ENCODE data around the gene PLXND1. TPM values are rescaled to one million over a fixed set of nuclear protein-coding genes. Genes with fewer than 3 reads are reported as not detected.

Gene PLXND1
- total RNA-seq, 1 experiment from 2014 or later = 22.0 TPM

GRCh38 chr3:129602730-129603560 is 3.5 kb downstream of the PLXND1 start:
- CTCF ChIA-PET = interaction anchor here (1.1 kb wide), 1 partner anchor 8 kb away, joined by 3 read pairs; no protein-coding TSS in a partner anchor
- no peaks in the 10 kb centered on the region for H3K9me3 Mint-ChIP-seq (ENCODE audit: low read depth, unreplicated experiment)
- peaks cover 28% of the 10 kb centered on the region for H3K4me1 Mint-ChIP-seq (ENCODE audit: low read depth, unreplicated experiment)
- H3K27ac Mint-ChIP-seq (ENCODE audit: unreplicated experiment) = no peak overlapping the region
- H3K36me3 Mint-ChIP-seq (ENCODE audit: insufficient read depth, unreplicated experiment) = peaks cover 34% of the 10 kb centered on the region
- no peak for DNase-seq
- intact Hi-C loops (cut with micrococcal nuclease; ENCODE audit: unreplicated experiment) = no loop called here
- peaks cover 66% of the 10 kb centered on the region for H3K27me3 Mint-ChIP-seq (ENCODE audit: unreplicated experiment)
- BruUV-seq (replicated peaks) = no TSS peak
- TF ChIP-seq CTCF (IDR thresholded peaks at IDR 0.05; ENCODE audit: unreplicated experiment) = no peak
- H3K4me3 Mint-ChIP-seq (ENCODE audit: low read depth, unreplicated experiment) = no peak overlapping the region

- TF ChIP-seq CTCF (IDR thresholded peaks at IDR 0.05; ENCODE audit: unreplicated experiment) = no peak
- Mint-ChIP-seq H3K27me3 (ENCODE audit: unreplicated experiment) (peaks cover 64% of the 10 kb centered on the region), H3K27ac (ENCODE audit: unreplicated experiment) (no peak overlapping the region), H3K9me3 (ENCODE audit: low read depth, unreplicated experiment) (no peaks in the 10 kb centered on the region), H3K4me1 (ENCODE audit: low read depth, unreplicated experiment) (peaks cover 26% of the 10 kb centered on the region), H3K4me3 (ENCODE audit: low read depth, unreplicated experiment) (no peak overlapping the region), H3K36me3 (ENCODE audit: insufficient read depth, unreplicated experiment) (peaks cover 30% of the 10 kb centered on the region)
- CTCF ChIA-PET = interaction anchor here (1.1 kb wide), 1 partner anchor 8 kb away, joined by 3 read pairs; no protein-coding TSS in a partner anchor
- BruUV-seq (replicated peaks) = no TSS peak
- intact Hi-C loops (cut with micrococcal nuclease; ENCODE audit: unreplicated experiment) = no loop called here
- DNase-seq = no peak
Observed at GRCh38 chr3:129602309-129602708, 4.2 kb downstream of the PLXND1 start.

- no peak overlapping the region for H3K4me3 Mint-ChIP-seq (ENCODE audit: low read depth, unreplicated experiment)
- H3K36me3 Mint-ChIP-seq (ENCODE audit: insufficient read depth, unreplicated experiment) = peaks cover 24% of the 10 kb centered on the region
- TF ChIP-seq CTCF (IDR thresholded peaks at IDR 0.05; ENCODE audit: unreplicated experiment) = no peak
- DNase-seq = no peak
- H3K27ac Mint-ChIP-seq (ENCODE audit: unreplicated experiment) = no peak overlapping the region
- H3K9me3 Mint-ChIP-seq (ENCODE audit: low read depth, unreplicated experiment) = no peaks in the 10 kb centered on the region
- no TSS peak for BruUV-seq (replicated peaks)
- H3K27me3 Mint-ChIP-seq (ENCODE audit: unreplicated experiment) = peaks cover 58% of the 10 kb centered on the region
- CTCF ChIA-PET = no interaction called here
- intact Hi-C loops (cut with micrococcal nuclease; ENCODE audit: unreplicated experiment) = no loop called here
- peaks cover 20% of the 10 kb centered on the region for H3K4me1 Mint-ChIP-seq (ENCODE audit: low read depth, unreplicated experiment)
Observed at GRCh38 chr3:129601713-129602112, 4.8 kb downstream of the PLXND1 start.

GRCh38 chr3:129600348-129600747 is 6.1 kb downstream of the PLXND1 start:
- no peak for TF ChIP-seq CTCF (IDR thresholded peaks at IDR 0.05; ENCODE audit: unreplicated experiment)
- Mint-ChIP-seq H3K27ac (ENCODE audit: unreplicated experiment) (no peak overlapping the region), H3K36me3 (ENCODE audit: insufficient read depth, unreplicated experiment) (peaks cover 12% of the 10 kb centered on the region), H3K9me3 (ENCODE audit: low read depth, unreplicated experiment) (no peaks in the 10 kb centered on the region), H3K4me3 (ENCODE audit: low read depth, unreplicated experiment) (no peak overlapping the region), H3K27me3 (ENCODE audit: unreplicated experiment) (peaks cover 45% of the 10 kb centered on the region), H3K4me1 (ENCODE audit: low read depth, unreplicated experiment) (peaks cover 12% of the 10 kb centered on the region)
- CTCF ChIA-PET = no interaction called here
- no peak for DNase-seq
- intact Hi-C loops (cut with micrococcal nuclease; ENCODE audit: unreplicated experiment) = no loop called here
- BruUV-seq (replicated peaks) = no TSS peak

Data from Calu3 (cell line).